HG03469 (cell line): ENCODE measurements around the gene PPIAL4G.
"Not testable (repeated sequence)": the region's sequence is repeated elsewhere in the genome, so short reads cannot be mapped to it uniquely, and the experiment has no call there.

Experiments used
- ATAC-seq: cut with Tn5 transposase; IDR thresholded peaks from one replicate; pipeline ENCODE4 v1.9.1; 2021; ENCODE audit warnings: mild to moderate bottlenecking, moderate library complexity, moderate number of reproducible peaks; ENCODE audit not compliant: unreplicated experiment

Gene PPIAL4G

GRCh38 chr1:148483029-148483428 is at the start of gene PPIAL4G:
Gene PPIAL4G (minus strand): TSS chr1:148483302. CDS start chr1:148483252, 50 bp downstream.
- not testable (repeated sequence) for ATAC-seq

GRCh38 chr1:148532158-148532557 is 49.1 kb upstream of the PPIAL4G start:
- ATAC-seq: not testable (repeated sequence)

DNA sequence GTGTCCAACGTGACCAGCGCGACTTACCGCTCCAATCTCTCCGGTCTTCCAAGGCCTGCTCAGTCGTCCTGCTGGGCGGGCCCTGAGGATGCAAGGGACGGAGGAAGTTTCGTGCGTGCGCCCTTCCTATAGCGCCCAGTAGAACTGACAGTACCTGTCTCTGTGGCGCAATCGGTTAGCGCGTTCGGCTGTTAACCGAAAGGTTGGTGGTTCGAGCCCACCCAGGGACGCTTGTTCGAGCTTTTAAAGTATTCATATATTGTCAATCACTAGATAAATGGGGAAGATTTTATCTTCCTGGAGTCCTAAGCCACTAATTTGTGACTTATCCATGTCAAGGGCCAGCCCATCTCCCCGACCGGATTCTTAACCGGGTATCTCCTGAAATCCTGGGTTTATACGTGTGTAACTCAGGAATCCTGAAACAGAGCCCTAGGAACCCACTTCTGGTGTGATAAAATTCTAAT is 46.0 kb upstream of the PPIAL4G start:
- not testable (repeated sequence) for ATAC-seq

- not testable (repeated sequence) for ATAC-seq
These were observed 45.5 kb upstream of the PPIAL4G start for GRCh38 chr1:148528591-148528990.

- ATAC-seq: not testable (repeated sequence)
These were observed 43.5 kb upstream of the PPIAL4G start for GRCh38 chr1:148526587-148526986.

GRCh38 chr1:148523205-148524144 is 40.4 kb upstream of the PPIAL4G start:
- not testable (repeated sequence) for ATAC-seq

DNA sequence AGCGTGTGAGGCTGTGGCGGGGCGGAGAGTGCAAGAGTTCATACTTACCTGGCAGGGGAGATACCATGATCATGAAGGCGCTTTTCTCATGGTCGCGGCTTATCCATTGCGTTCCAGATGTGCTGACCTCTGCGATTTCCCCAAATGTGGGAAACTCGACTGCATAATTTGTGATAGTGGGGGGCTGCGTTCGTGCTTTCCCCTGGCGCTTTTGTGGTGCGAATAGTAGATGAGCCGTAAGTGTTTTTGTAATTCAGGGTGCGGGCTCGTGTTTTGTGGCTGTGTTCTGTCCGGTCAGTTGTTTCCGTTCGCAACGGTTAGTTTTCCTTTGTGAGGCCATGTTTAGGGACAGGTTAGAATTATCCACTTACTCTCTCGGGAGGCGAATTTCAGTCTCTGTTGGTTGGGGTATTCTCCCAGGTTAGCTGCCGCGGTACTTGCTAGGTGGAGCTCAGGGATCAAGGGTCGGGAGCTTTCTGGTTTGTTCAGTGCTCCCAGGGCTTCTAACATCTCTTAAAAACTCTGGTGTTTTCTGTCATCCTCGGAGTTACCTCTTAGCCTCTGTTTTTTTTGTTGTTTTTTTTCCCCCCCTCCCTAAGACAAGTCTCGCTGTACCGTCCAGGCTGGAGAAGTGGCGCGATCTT is 39.6 kb upstream of the PPIAL4G start:
- peak; percentile 53 for ATAC-seq

DNA sequence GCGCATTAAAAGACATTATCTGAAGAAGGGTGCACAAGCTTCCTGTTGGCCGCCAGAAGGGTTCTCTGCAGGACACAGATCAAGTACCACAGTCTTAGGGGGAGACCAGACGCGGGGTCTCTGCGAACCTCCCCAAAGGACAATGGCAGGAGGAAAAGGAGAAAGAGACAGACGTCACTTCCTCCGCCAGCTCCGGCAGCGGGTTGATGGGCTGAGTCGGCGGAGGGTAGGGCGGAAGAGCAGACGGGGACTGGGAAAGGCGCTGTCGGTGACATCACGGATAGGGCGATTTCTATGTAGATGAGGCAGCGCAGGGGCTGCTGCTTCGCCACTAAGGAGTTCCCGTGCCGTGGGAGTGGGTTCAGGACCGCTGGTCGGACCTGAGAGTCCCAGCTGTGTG is 39.0 kb upstream of the PPIAL4G start:
- ATAC-seq: peak; percentile 65

GRCh38 chr1:148514310-148514709 is 31.2 kb upstream of the PPIAL4G start:
- ATAC-seq: not testable (repeated sequence)

- not testable (repeated sequence) for ATAC-seq
These were observed 29.6 kb upstream of the PPIAL4G start for GRCh38 chr1:148512571-148513184.

DNA sequence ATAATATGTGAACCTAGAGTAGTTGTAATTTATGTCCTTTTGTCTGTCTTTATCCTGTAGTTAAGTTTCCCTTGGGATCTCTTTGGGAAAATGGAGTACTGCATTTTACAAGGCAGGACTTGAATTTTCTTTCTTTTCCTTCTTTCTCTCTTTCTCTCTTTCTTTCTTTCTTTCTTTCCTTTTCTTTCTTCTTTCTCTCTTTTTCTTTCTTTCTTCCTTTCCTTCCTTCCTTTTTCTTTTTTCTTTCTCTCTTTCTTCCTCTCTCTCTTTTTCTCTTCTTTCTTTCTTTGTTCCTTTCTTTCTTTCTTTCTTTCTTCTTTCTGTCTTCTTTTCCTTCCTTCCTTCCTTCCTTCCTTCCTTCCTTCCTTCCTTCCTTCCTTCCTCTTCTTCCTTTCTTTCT is 10.8 kb upstream of the PPIAL4G start:
- ATAC-seq: not testable (repeated sequence)

- not testable (repeated sequence) for ATAC-seq
These were observed 2.0 kb downstream of the PPIAL4G start for GRCh38 chr1:148481134-148481533.

DNA sequence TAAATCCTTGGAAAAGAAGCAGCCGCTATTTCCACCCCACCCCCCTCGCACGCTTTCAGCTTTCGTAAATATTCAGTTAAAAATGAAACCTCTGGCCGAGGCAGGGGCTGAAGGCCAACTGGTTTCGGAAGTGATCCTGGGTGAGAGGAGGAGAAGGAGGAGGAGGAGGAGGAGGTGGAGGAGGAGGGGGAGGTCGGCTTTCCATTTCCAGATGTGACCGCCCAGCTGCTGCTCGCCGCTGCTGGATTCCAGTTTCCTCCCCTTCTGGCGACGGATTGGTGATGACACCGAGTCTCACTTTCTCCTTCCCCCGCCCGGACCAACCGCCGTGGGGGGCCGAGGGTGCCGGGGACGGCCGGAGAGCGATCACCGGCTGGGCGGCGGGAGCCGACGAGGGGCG is 23.4 kb downstream of the PPIAL4G start:
- ATAC-seq: not testable (repeated sequence)

GRCh38 chr1:148458901-148459581 is 24.1 kb downstream of the PPIAL4G start:
- not testable (repeated sequence) for ATAC-seq

DNA sequence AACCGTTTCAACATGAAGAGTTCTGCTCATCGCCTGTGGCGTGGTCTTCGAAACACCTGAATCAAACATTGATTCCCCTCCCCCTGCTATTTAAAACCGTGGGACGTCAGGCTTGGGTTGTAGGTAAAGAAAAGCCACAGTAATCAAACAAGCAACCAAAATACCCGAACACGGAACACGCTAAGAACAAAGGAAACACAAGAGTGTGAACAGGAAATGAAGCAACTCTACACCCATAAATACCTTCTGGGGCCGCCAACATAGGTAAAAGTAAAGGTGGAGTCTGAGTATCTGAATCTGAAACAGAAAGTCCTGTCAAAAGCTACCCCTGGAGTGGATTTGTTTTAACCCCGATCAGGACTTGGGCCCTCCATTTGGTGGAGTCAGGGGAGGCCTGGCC is 24.7 kb downstream of the PPIAL4G start:
- ATAC-seq: not testable (repeated sequence)

GRCh38 chr1:148452845-148453244 is 30.3 kb downstream of the PPIAL4G start:
- not testable (repeated sequence) for ATAC-seq

GRCh38 chr1:148439654-148440325 is 43.3 kb downstream of the PPIAL4G start:
- ATAC-seq: not testable (repeated sequence)

DNA sequence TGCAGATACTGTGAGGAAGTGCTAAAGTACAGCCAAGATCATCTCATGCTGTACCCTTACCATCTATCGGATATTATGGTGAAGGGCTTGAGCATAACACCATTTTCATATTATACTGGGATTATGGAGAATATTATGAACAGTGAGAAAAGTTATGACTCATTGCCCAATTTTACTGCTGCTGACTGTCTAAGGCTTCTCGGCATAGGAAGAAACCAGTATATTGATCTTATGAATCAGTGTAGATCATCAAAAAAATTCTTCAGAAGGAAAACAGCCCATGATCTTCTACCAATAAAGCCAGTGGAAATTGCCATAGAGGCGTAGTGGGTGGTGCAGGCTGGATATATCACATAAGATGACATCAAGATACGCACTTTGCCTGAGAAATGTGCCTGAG is 47.7 kb downstream of the PPIAL4G start:
- no peak for ATAC-seq

DNA sequence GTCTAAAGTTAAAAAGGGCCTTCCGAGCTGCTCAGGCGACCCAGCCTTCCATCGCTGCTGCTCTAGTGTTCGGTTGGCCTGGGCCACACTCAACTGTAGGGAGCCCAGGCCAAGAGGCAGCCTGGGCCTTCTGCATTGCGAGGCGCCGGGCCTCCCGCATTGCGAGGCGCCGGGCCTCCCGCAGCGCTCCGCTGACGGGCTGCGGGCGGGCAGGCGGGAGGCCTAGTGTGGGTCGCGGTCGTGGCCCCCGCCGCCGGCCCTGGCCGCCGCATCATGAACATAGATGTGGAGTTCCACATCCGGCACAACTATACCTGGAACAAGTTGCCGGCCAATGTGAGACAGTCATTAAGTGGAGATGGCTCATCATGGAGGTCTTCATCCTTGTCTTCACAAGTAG is 48.3 kb downstream of the PPIAL4G start:
- ATAC-seq: no peak

DNA sequence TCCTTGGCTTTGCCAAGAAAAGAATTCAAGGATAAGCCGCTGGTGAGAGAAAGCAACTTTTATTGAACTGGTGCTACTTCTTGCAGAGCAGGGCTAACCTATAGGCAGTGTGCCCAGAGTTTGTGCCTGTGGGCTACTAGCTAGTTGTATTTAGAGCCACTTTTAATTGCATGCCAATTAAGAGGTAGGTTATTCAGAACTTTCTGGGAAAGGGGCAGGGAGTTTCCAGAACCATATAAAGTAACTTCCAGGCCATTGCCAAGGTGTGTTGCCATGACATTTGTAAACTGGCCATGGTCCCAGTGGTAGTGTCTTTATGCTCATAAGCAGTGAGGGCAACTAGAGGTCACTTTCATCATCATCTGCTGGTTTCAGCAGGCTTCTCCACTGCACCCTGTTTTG is 50.2 kb downstream of the PPIAL4G start:
- ATAC-seq: not testable (repeated sequence)
